ENCODE results near the gene GSTP1. TPM values are rescaled to one million over a fixed set of nuclear protein-coding genes. Genes with fewer than 3 reads are reported as not detected.

The GSTP1 gene
- total RNA-seq, 2 experiments from 2014 or later, result 1,139 to 1,604 TPM

GRCh38 chr11:67626970-67627369 lies 43.4 kb downstream of the GSTP1 start:
- H3K79me2 ChIP-seq (ENCODE audit: insufficient read depth, low read depth, low read length), result no peaks in the 10 kb centered on the region
- H3K9me2 ChIP-seq (ENCODE audit: insufficient read depth, low read length), result no peaks in the 10 kb centered on the region
- H3K27ac ChIP-seq (ENCODE audit: low read depth, low read length, poor library complexity, severe bottlenecking), result no peak overlapping the region
- no TSS peak for BruUV-seq (replicated peaks)
- H3K4me2 ChIP-seq (ENCODE audit: low read length), result no peak overlapping the region
- no peaks in the 10 kb centered on the region for H4K20me1 ChIP-seq (ENCODE audit: insufficient read depth, low read length)
- ChIA-PET CTCF (ENCODE audit: unreplicated experiment) (no interaction called here), POLR2A (interaction anchor here (1.2 kb wide), 1 partner anchor 18 kb away, joined by 5 read pairs; no protein-coding TSS in a partner anchor)
- no peaks in the 10 kb centered on the region for H3K36me3 ChIP-seq (ENCODE audit: insufficient read depth, low read length)
- no peak overlapping the region for H2AFZ ChIP-seq (ENCODE audit: low read length)
- no peaks in the 10 kb centered on the region for H3K9me3 ChIP-seq (ENCODE audit: low read length)
- intact Hi-C loops (cut with micrococcal nuclease; ENCODE audit: unreplicated experiment), result loop anchor here (5.0 kb wide), 1 partner anchor 165 kb away; no protein-coding TSS in a partner anchor
- no peak for TF ChIP-seq EZH2phosphoT487 (IDR thresholded peaks at IDR 0.05; ENCODE audit: borderline replicate concordance, low read depth, low read length)
- TF ChIP-seq, protein P1, sequence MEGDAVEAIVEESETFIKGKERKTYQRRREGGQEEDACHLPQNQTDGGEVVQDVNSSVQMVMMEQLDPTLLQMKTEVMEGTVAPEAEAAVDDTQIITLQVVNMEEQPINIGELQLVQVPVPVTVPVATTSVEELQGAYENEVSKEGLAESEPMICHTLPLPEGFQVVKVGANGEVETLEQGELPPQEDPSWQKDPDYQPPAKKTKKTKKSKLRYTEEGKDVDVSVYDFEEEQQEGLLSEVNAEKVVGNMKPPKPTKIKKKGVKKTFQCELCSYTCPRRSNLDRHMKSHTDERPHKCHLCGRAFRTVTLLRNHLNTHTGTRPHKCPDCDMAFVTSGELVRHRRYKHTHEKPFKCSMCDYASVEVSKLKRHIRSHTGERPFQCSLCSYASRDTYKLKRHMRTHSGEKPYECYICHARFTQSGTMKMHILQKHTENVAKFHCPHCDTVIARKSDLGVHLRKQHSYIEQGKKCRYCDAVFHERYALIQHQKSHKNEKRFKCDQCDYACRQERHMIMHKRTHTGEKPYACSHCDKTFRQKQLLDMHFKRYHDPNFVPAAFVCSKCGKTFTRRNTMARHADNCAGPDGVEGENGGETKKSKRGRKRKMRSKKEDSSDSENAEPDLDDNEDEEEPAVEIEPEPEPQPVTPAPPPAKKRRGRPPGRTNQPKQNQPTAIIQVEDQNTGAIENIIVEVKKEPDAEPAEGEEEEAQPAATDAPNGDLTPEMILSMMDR (conservative IDR thresholded peaks at IDR 0.05; ENCODE audit: low read length), result no peak
- no peak for DNase-seq (ENCODE audit: low spot score)
- peaks cover 23% of the 10 kb centered on the region for H3K4me1 ChIP-seq (ENCODE audit: insufficient read depth, low read length, poor library complexity, severe bottlenecking)
- no peak overlapping the region for H3K4me3 ChIP-seq (ENCODE audit: low read depth, low read length, poor library complexity, severe bottlenecking)

- TF ChIP-seq, protein P1 (conservative IDR thresholded peaks at IDR 0.05; ENCODE audit: low read length), result no peak
- TF ChIP-seq EZH2phosphoT487 (IDR thresholded peaks at IDR 0.05; ENCODE audit: borderline replicate concordance, low read depth, low read length), result no peak
- no peaks in the 10 kb centered on the region for H4K20me1 ChIP-seq (ENCODE audit: insufficient read depth, low read length)
- no peak for DNase-seq (ENCODE audit: low spot score)
- peaks cover 23% of the 10 kb centered on the region for H3K4me1 ChIP-seq (ENCODE audit: insufficient read depth, low read length, poor library complexity, severe bottlenecking)
- CTCF ChIA-PET (ENCODE audit: unreplicated experiment), result no interaction called here
- intact Hi-C loops (cut with micrococcal nuclease; ENCODE audit: unreplicated experiment), result loop anchor here (5.0 kb wide), 1 partner anchor 165 kb away; no protein-coding TSS in a partner anchor
- H3K4me3 ChIP-seq (ENCODE audit: low read depth, low read length, poor library complexity, severe bottlenecking), result no peak overlapping the region
- H2AFZ ChIP-seq (ENCODE audit: low read length), result no peak overlapping the region
- BruUV-seq (replicated peaks), result no TSS peak
- no peak overlapping the region for H3K27ac ChIP-seq (ENCODE audit: low read depth, low read length, poor library complexity, severe bottlenecking)
- H3K79me2 ChIP-seq (ENCODE audit: insufficient read depth, low read depth, low read length), result no peaks in the 10 kb centered on the region
- no peaks in the 10 kb centered on the region for H3K36me3 ChIP-seq (ENCODE audit: insufficient read depth, low read length)
- H3K9me3 ChIP-seq (ENCODE audit: low read length), result no peaks in the 10 kb centered on the region
- POLR2A ChIA-PET, result interaction anchor here (0.9 kb wide), 1 partner anchor 40 kb away, joined by 3 read pairs; no protein-coding TSS in a partner anchor
- H3K4me2 ChIP-seq (ENCODE audit: low read length), result no peak overlapping the region
- H3K9me2 ChIP-seq (ENCODE audit: insufficient read depth, low read length), result no peaks in the 10 kb centered on the region
Observed at GRCh38 chr11:67627441-67627811, 43.8 kb downstream of the GSTP1 start.

- Histone ChIP-seq H3K4me2 (ENCODE audit: low read length) (peak overlapping the region; percentile 88), H2AFZ (ENCODE audit: low read length) (no peak overlapping the region), H3K9me3 (ENCODE audit: low read length) (no peaks in the 10 kb centered on the region), H3K9me2 (ENCODE audit: insufficient read depth, low read length) (no peaks in the 10 kb centered on the region), H4K20me1 (ENCODE audit: insufficient read depth, low read length) (no peaks in the 10 kb centered on the region), H3K79me2 (ENCODE audit: insufficient read depth, low read depth, low read length) (no peaks in the 10 kb centered on the region), H3K4me1 (ENCODE audit: insufficient read depth, low read length, poor library complexity, severe bottlenecking) (peaks cover 23% of the 10 kb centered on the region), H3K4me3 (ENCODE audit: low read depth, low read length, poor library complexity, severe bottlenecking) (peak overlapping the region; percentile 77), H3K36me3 (ENCODE audit: insufficient read depth, low read length) (no peaks in the 10 kb centered on the region), H3K27ac (ENCODE audit: low read depth, low read length, poor library complexity, severe bottlenecking) (no peak overlapping the region)
- DNase-seq (ENCODE audit: low spot score), result no peak
- TF ChIP-seq EZH2phosphoT487 (IDR thresholded peaks at IDR 0.05; ENCODE audit: borderline replicate concordance, low read depth, low read length), result no peak
- TF ChIP-seq, protein P1 (conservative IDR thresholded peaks at IDR 0.05; ENCODE audit: low read length), result no peak
- CTCF ChIA-PET (ENCODE audit: unreplicated experiment), result interaction anchor here (1.9 kb wide), 1 partner anchor 18 kb away, joined by 5 read pairs; no protein-coding TSS in a partner anchor
- POLR2A ChIA-PET, result interaction anchor here (0.9 kb wide), 1 partner anchor 39 kb away, joined by 3 read pairs; no protein-coding TSS in a partner anchor
- intact Hi-C loops (cut with micrococcal nuclease; ENCODE audit: unreplicated experiment), result loop anchor here (2.0 to 5.0 kb wide), 2 partner anchors 31 to 164 kb away; no protein-coding TSS in a partner anchor
- no TSS peak for BruUV-seq (replicated peaks)
Observed at GRCh38 chr11:67627812-67628624, 44.4 kb downstream of the GSTP1 start.

Measured in OCI-LY7 (cell line).